HG02759 (cell line): ENCODE results near the gene C2orf81.

Experiments used
- ATAC-seq: cut with Tn5 transposase; IDR thresholded peaks from one replicate; pipeline ENCODE4 v1.9.1; 2021; ENCODE audit warnings: mild to moderate bottlenecking, moderate library complexity; ENCODE audit not compliant: unreplicated experiment

C2orf81 gene

DNA sequence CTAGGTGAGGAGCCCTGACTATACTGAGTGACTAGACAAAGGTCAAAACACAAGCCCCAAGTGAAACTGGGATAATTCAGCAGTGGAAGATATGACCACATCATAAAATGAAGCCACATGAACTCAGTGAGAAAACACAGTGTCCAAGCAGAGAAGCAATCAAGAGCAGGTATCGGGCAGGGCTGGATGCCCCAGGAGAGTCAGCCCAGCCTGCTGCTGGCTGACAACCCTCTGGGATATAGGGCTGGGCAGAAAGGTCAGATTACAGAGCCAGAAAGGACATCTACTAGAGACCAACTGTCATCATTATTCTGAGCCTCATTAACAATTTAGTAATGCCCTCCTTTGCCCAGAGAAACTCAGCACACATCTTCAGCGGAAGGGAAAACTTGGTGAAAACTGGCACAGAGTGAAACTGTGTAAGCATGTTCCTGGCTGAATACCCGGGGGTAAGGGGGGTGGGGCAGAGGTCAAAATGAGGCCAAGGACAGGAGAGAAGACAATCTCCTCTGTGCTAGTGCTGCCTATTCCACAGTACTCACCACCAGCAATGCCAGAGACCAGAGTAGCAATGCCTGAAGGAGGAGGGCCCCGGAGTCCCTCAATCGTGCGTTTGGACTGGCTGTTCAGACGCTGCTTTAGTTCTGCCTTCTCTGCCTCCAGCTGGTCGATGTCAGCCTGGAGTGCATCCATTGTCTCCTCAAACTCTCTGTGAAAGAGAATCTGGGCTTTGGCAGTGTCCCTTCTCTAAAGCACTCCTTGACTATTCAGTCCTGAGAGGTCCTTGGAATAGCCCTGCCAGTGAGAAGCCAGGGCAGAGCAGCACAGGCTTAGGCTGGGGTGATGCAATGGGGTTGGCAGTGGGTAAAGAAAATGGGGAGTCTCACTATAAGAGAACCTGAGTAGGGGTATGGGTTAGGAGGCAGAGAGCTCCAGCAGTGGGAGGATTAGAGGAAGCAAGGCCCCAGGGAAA, 56.6 kb downstream of the C2orf81 start:
- ATAC-seq = no peak
